Ascending aorta (tissue), 2 donors: ENCODE data around the gene NME7. TPM values are rescaled to one million over a fixed set of nuclear protein-coding genes. Genes with fewer than 3 reads are reported as not detected.
"Not testable (repeated sequence)": the region's sequence is repeated elsewhere in the genome, so short reads cannot be mapped to it uniquely, and the experiment has no call there.

Source experiments
- DNase-seq, 2 donors: peaks; one replicate each; pipeline ENCODE4 v3.0.0-alpha.2; 2019; ENCODE audit warnings: low spot score in 2 of 2
- H3K27ac ChIP-seq, 2 donors: fragments of 200-600 bp; sonication (generic); one replicate each; pipeline ENCODE4 v1.5.1; 2016 to 2017; ENCODE audit warnings: mild to moderate bottlenecking in 1 of 2
- H3K27me3 ChIP-seq: fragments of 200-600 bp; sonication (generic); one replicate; pipeline ENCODE4 v1.5.1; 2017
- H3K36me3 ChIP-seq, 2 donors: fragments of 200-600 bp; sonication (generic); one replicate each; pipeline ENCODE4 v1.5.1; 2016
- H3K4me1 ChIP-seq, 2 donors: fragments of 200-600 bp; sonication (generic); one replicate each; pipeline ENCODE4 v1.5.1; 2016 to 2017; ENCODE audit warnings: mild to moderate bottlenecking in 1 of 2
- H3K4me3 ChIP-seq, 2 donors: fragments of 200-600 bp; sonication (generic); one replicate each; pipeline ENCODE4 v1.5.1; 2016 to 2017; ENCODE audit warnings: mild to moderate bottlenecking in 1 of 2
- H3K9me3 ChIP-seq, 2 donors: fragments of 200-600 bp; sonication (generic); one replicate each; pipeline ENCODE4 v1.5.1; 2016
- CTCF ChIP-seq, 3 experiments: fragments of 200-600 bp in 2 of 3; fragments of 450-650 bp in 1 of 3; sonication (generic) in 2 of 3; IDR thresholded peaks; one replicate each; pipeline ENCODE4 v1.5.1; 2016 to 2019; ENCODE audit warnings: antibody characterized with exemption in 3 of 3, mild to moderate bottlenecking in 1 of 3, moderate library complexity in 1 of 3
- intact Hi-C: fragments of 100-400 bp; cut with DNase I; formaldehyde crosslinking; loops from one replicate; pipeline ENCODE4 v1.15.1; 2023
- total RNA-seq: library from RNA; depleted of rRNA; stranded (reverse); fragments of >200 nt; gene quantifications from one replicate; pipeline ENCODE4 v1.1.0, GENCODE V29; 2016

The NME7 gene
- total RNA-seq, 1 donor from 2014 or later: 4.9 TPM

GRCh38 chr1:169127305-169127704 is 240.3 kb downstream of the NME7 start:
- intact Hi-C loops: no loop called here
- no peak for DNase-seq
- Histone ChIP-seq H3K36me3 (peaks cover 0 to 12% of the 10 kb centered on the region in 2 donors), H3K4me3 (no peak overlapping the region), H3K27ac (no peak overlapping the region), H3K4me1 (peaks cover 0 to 3% of the 10 kb centered on the region in 2 donors), H3K9me3 (no peaks in the 10 kb centered on the region), H3K27me3 (no peaks in the 10 kb centered on the region)
- no peak for TF ChIP-seq CTCF (IDR thresholded peaks at IDR 0.05)

GRCh38 chr1:169126335-169126734 is 241.3 kb downstream of the NME7 start:
- Histone ChIP-seq H3K27ac (no peak overlapping the region), H3K4me1 (peaks cover 0 to 3% of the 10 kb centered on the region in 2 donors), H3K36me3 (peaks cover 0 to 8% of the 10 kb centered on the region in 2 donors), H3K9me3 (no peaks in the 10 kb centered on the region), H3K27me3 (no peaks in the 10 kb centered on the region), H3K4me3 (no peak overlapping the region)
- intact Hi-C loops: no loop called here
- no peak for DNase-seq
- no peak for TF ChIP-seq CTCF (IDR thresholded peaks at IDR 0.05)

- H3K27me3 ChIP-seq, H3K9me3 ChIP-seq, DNase-seq, intact Hi-C loops, H3K4me1 ChIP-seq, H3K36me3 ChIP-seq, H3K4me3 ChIP-seq, H3K27ac ChIP-seq: not testable (repeated sequence)
Observed at GRCh38 chr1:169125597-169125996, 242.0 kb downstream of the NME7 start.

GRCh38 chr1:169124459-169124858 is 243.1 kb downstream of the NME7 start:
- intact Hi-C loops: no loop called here
- H3K4me3 ChIP-seq: no peak overlapping the region
- H3K4me1 ChIP-seq: no peaks in the 10 kb centered on the region
- H3K27ac ChIP-seq: no peak overlapping the region
- no peaks in the 10 kb centered on the region for H3K9me3 ChIP-seq
- H3K27me3 ChIP-seq: no peaks in the 10 kb centered on the region
- TF ChIP-seq CTCF (IDR thresholded peaks at IDR 0.05): no peak
- H3K36me3 ChIP-seq: peaks cover 0 to 3% of the 10 kb centered on the region in 2 donors
- no peak for DNase-seq

- intact Hi-C loops: no loop called here
- H3K27ac ChIP-seq: no peak overlapping the region
- no peak for TF ChIP-seq CTCF (IDR thresholded peaks at IDR 0.05)
- H3K36me3 ChIP-seq: peaks cover 0 to 3% of the 10 kb centered on the region in 2 donors
- no peak for DNase-seq
- no peaks in the 10 kb centered on the region for H3K27me3 ChIP-seq
- no peak overlapping the region for H3K4me3 ChIP-seq
- H3K9me3 ChIP-seq: no peaks in the 10 kb centered on the region
- no peaks in the 10 kb centered on the region for H3K4me1 ChIP-seq
Observed at GRCh38 chr1:169122976-169123375, 244.6 kb downstream of the NME7 start.

GRCh38 chr1:169121146-169121923 is 246.3 kb downstream of the NME7 start:
- DNase-seq: no peak
- Histone ChIP-seq H3K27ac (no peak overlapping the region), H3K4me1 (no peaks in the 10 kb centered on the region), H3K36me3 (no peaks in the 10 kb centered on the region), H3K27me3 (no peaks in the 10 kb centered on the region), H3K9me3 (no peaks in the 10 kb centered on the region), H3K4me3 (no peak overlapping the region)
- TF ChIP-seq CTCF (IDR thresholded peaks at IDR 0.05): no peak
- intact Hi-C loops: no loop called here
